ENCODE data around the gene ZFAND6. TPM values are rescaled to one million over a fixed set of nuclear protein-coding genes. Genes with fewer than 3 reads are reported as not detected.
A peak's percentile ranks its signal among the peaks of the same experiment; 100 is the strongest.
"Not testable (repeated sequence)": the region's sequence is repeated elsewhere in the genome, so short reads cannot be mapped to it uniquely, and the experiment has no call there.

Gene ZFAND6
- 40.4 and 43.5 TPM in 2 replicates for total RNA-seq

DNA sequence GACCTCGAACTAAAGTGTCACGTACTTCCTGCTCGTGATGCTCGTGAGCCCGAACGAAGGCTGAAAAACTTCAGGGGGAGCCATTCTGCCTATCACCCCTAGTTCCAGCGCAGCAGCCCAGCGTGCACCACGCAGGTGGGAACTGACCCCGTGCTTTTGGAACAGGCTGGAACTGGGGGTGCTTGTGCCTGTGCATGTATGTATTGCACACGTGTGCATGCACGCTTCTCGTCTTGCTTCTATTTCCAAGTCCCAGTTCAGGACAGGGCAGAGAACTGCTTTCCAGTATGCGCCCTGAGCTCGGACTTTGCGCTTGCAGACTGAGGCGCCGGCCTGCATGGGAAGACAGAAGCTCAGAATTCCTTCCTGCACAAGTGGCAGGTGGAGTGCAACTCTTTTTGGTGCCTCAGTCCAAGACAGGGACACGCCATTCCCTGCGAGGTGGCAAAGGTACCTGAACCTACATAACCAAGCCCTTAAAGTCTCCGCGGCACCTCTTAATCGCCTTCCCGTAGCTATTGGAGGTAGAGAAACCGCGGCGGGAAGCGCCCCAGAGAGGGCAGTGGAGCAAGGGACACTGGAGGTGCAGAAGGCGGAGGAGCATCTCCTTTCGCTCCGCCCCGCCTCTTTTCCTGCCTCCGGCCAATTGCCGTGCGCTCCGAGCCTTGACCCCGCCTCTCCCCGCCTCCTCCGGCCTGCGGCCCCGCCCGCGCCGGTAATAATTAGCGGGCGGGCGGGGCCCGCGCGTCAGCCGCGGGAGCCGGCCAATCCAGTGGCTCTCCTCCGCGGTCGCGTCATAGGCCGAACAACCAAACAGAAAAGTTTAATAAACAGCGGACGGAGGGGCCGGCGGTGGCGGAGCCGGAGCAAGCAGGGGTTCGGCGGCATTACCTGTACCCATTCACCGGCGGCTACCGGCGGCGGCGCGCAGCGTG is at the start of gene ZFAND6:
TSS of gene ZFAND6 (plus strand) at position 826 of the 935 bp plus-strand sequence. CDS start 60,669 bp downstream, outside the sequence.
- Mint-ChIP-seq H3K36me3 (ENCODE audit: low read depth) (no peaks in the 10 kb centered on the region), H3K4me1 (peaks cover 32% of the 10 kb centered on the region), H3K9me3 (no peaks in the 10 kb centered on the region), H3K27ac (peak within 1 kb of the TSS; percentile 95), H3K4me3 (peak within 1 kb of the TSS; percentile 96), H3K27me3 (no peaks in the 10 kb centered on the region)
- peak; percentile 99 for DNase-seq
- intact Hi-C loops (cut with micrococcal nuclease): loop anchor here (1.0 to 2.0 kb wide), 7 partner anchors 26 to 163 kb away; partner anchors contain the start of genes BCL2A1 and FAH

DNA sequence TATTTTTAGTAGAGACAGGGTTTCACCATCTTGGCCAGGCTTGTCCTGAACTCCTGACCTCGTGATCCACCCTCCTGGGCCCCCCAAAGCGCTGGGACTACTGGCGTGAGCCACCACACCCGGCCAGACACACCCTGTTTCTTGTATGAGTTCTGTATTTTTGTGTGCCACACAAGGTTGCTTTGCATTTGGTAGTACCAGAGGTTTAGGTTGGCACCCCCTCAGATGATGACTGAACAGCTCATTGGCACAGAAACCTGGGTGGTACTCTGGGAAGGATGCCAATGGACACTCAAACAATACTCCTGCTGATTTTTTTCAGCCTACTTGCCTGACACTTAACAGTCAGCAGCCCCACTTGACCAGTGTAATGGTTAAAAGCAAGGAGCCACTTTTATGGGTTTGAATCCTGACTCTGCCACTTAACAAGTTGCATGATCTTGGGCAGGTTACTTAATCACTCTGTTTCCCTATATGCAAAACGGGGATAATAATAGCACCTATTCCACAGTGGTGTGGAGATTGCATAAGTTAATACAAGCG is 49.3 kb upstream of the ZFAND6 start:
- no peak overlapping the region for H3K4me3 Mint-ChIP-seq
- no peaks in the 10 kb centered on the region for H3K36me3 Mint-ChIP-seq (ENCODE audit: low read depth)
- H3K27me3 Mint-ChIP-seq: no peaks in the 10 kb centered on the region
- H3K27ac Mint-ChIP-seq: no peak overlapping the region
- peaks cover 3% of the 10 kb centered on the region for H3K4me1 Mint-ChIP-seq
- intact Hi-C loops (cut with micrococcal nuclease): loop anchor here (2.0 kb wide), 1 partner anchor 49 kb away; the partner anchor contains the start of gene ZFAND6
- H3K9me3 Mint-ChIP-seq: peaks cover 6% of the 10 kb centered on the region
- no peak for DNase-seq

DNA sequence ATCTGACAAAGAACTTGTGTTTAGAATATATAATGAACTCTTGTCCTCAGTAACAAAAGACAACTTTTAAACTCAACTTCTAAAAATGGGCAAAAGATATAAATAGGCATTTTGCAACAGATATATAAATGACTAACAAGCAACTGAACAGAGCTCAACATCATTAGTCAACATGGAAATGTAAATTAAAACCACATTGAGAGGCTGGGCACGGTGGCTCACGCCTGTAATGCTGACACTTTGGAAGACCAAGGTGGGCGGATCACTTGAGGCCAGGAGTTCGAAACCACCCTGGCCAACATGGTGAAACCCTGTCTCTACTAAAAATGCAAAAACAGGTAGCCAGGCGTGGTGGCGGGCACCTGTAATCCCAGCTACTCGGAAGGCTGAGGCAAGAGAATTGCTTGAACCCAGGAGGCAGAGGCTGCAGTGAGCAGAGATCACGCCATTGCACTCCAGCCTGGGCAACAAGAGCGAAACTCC is 48.4 kb upstream of the ZFAND6 start:
- H3K4me1 Mint-ChIP-seq; H3K27me3 Mint-ChIP-seq; H3K9me3 Mint-ChIP-seq; DNase-seq; H3K36me3 Mint-ChIP-seq (ENCODE audit: low read depth); H3K4me3 Mint-ChIP-seq: not testable (repeated sequence)
- peak overlapping the region; percentile 14 for H3K27ac Mint-ChIP-seq
- intact Hi-C loops (cut with micrococcal nuclease): loop anchor here (2.0 kb wide), 1 partner anchor 48 kb away; the partner anchor contains the start of gene ZFAND6

DNA sequence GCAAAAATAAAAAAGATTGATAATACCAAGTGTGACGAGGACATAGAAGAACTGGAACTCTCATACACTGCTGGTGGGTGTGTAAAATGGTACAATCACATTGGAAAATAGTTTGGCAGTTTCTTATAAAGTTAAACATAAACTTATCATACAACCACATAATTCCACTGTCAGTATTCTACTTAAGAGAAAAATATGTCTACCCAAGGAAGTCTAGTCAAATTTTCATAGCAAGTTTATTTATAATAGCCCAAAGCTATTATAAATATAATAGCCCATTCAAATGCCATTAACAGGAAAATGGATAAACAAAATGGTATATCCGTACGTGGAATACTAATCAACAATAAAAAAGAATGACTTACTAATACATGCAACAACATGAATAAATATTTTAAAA is 47.9 kb upstream of the ZFAND6 start:
- no peaks in the 10 kb centered on the region for H3K27me3 Mint-ChIP-seq
- H3K4me3 Mint-ChIP-seq: no peak overlapping the region
- intact Hi-C loops (cut with micrococcal nuclease): loop anchor here (2.0 kb wide), 1 partner anchor 47 kb away; the partner anchor contains the start of gene ZFAND6
- no peak for DNase-seq
- no peak overlapping the region for H3K27ac Mint-ChIP-seq
- H3K36me3 Mint-ChIP-seq (ENCODE audit: low read depth): no peaks in the 10 kb centered on the region
- peaks cover 6% of the 10 kb centered on the region for H3K9me3 Mint-ChIP-seq
- peaks cover 3% of the 10 kb centered on the region for H3K4me1 Mint-ChIP-seq

DNA sequence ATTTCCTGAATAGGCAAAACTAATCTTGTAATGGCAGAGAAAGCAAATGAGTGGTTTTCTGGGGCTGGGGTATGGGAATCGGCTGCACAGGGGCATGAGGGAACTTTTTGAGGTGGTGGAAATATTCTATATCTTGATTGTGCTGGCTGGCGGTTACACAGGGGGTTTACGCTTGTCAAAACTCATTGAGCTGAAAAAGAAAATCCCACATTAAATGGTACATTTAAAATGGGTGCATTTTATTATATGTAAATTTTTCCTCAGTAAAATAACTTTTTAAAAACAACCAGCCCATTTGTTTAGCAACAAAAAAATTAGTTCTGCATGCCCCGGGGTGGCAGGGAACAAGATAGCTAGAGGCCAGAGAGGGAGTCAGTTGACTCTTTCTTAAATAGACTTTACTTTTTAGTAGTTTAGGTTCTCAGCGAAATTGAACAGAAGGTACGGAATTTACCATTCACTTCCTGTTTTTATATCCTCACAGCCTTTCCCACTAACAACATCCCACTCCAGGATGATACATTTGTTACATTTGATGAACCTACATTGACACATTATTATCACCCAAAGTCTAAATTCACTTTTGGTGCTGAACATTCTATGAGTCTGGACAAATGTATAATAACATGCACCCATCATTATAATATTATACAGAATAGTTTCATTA is 47.3 kb upstream of the ZFAND6 start:
- no peak for DNase-seq
- Mint-ChIP-seq H3K27ac (no peak overlapping the region), H3K36me3 (ENCODE audit: low read depth) (no peaks in the 10 kb centered on the region), H3K9me3 (peaks cover 6% of the 10 kb centered on the region), H3K4me1 (peaks cover 3% of the 10 kb centered on the region), H3K4me3 (no peak overlapping the region), H3K27me3 (no peaks in the 10 kb centered on the region)
- intact Hi-C loops (cut with micrococcal nuclease): no loop called here

DNA sequence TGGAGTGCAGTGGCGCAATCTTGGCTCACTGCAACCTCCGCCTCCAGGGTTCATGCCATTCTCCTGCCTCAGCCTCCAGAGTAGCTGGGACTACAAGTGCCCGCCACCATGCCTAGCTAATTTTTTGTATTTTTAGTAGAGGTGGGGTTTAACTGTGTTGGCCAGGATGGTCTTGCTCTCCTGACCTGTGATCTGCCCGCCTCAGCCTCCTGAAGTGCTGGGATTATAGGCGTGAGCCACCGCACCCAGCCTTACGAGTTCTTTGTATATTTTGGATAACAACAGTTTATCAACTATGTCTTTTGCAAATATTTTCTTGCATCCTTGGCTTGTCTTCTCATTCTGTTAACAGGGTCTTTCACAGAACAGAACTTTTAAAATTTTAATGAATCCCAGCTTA is 45.3 kb upstream of the ZFAND6 start:
- intact Hi-C loops (cut with micrococcal nuclease); H3K4me1 Mint-ChIP-seq: not testable (repeated sequence)

DNA sequence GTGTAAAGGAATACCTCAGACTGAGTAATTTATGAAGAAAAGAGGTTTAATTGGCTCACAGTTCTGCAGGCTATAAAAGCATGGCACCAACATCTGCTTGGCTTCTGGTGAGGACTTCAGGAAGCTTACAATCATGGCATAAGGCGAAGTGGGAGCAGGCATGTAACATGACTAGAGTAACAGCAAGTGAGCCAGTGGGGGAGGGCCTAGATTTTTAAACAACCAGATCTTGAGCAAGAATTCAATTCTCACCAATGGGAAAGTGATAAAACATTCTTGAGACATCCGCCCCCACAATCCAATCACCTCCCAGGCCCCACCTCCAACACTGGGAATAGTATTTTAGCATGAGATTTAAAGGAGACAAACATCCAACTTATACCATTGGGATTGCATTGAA is 44.3 kb upstream of the ZFAND6 start:
- DNase-seq: no peak
- H3K36me3 Mint-ChIP-seq (ENCODE audit: low read depth): no peaks in the 10 kb centered on the region
- no peak overlapping the region for H3K4me3 Mint-ChIP-seq
- H3K4me1 Mint-ChIP-seq: peaks cover 3% of the 10 kb centered on the region
- no peaks in the 10 kb centered on the region for H3K27me3 Mint-ChIP-seq
- H3K27ac Mint-ChIP-seq: no peak overlapping the region
- H3K9me3 Mint-ChIP-seq: peaks cover 6% of the 10 kb centered on the region
- intact Hi-C loops (cut with micrococcal nuclease): no loop called here

More for the DNA sequence above, 45.3 kb upstream of the ZFAND6 start:
- not testable (repeated sequence) for H3K4me3 Mint-ChIP-seq; H3K9me3 Mint-ChIP-seq; H3K27me3 Mint-ChIP-seq; H3K36me3 Mint-ChIP-seq (ENCODE audit: low read depth); H3K27ac Mint-ChIP-seq; DNase-seq

DNA sequence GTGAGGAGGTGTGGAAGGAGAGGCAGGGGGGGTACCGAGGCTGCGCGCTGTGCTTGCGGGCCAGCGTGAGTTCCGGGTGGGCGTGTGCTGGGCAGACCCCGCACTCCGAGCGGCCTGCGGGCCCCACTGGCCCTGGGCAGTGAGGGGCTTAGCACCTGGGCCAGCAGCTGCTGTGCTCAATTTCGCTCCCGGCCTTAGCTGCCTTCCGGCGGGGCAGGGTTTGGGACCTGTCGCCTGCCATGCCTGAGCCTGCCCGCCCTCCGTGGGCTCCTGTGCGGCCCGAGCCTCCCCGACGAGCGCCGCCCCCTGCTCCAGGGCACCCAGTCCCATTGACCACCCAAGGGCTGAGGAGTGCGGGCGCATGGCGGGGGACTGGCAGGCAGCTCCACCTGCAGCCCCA is 43.0 kb upstream of the ZFAND6 start:
- H3K4me1 Mint-ChIP-seq; H3K9me3 Mint-ChIP-seq; H3K4me3 Mint-ChIP-seq; intact Hi-C loops (cut with micrococcal nuclease); H3K36me3 Mint-ChIP-seq (ENCODE audit: low read depth); H3K27me3 Mint-ChIP-seq; DNase-seq; H3K27ac Mint-ChIP-seq: not testable (repeated sequence)

DNA sequence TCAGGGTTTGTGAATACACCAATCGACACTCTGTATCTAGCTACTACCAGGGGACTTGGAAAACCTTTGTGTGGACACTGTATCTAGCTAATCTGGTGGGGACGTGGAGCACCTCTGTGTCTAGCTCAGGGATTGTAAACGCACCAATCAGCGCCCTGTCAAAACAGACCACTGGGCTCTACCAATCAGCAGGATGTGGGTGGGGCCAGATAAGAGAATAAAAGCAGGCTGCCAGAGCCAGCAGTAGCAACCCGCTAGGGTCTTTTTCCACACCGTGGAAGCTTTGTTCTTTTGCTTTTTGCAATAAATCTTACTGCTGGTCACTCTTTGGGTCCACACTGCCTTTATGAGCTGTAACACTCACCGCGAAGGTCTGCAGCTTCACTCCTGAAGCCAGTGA is 42.3 kb upstream of the ZFAND6 start:
- H3K27me3 Mint-ChIP-seq; H3K4me1 Mint-ChIP-seq; H3K36me3 Mint-ChIP-seq (ENCODE audit: low read depth); H3K27ac Mint-ChIP-seq; H3K4me3 Mint-ChIP-seq; DNase-seq; intact Hi-C loops (cut with micrococcal nuclease); H3K9me3 Mint-ChIP-seq: not testable (repeated sequence)

DNA sequence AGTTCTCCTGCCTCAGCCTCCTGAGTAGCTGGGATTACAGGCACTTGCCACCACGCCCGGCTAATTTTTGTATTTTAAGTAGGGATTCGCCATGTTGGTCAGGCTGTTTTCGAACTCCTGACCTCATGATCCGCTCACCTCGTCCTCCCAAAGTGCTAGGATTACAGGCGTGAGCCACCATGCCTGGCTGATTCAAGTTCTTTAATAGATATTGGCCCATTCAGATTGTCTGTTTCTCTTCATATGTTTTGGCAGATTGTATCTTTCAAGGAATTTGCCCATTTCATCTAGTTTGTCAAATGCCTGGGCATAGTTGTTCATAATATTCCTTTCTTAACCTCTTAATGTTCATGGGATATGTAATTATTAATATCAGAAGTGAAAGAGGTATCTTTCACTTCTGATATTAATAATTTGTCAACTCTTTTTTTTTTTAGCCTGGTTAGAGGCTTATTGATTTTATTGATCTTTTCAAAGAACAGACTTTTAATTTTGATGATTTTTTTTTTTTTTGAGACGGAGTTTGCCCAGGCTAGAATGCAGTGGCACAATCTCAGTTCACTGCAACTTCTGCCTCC is 40.2 kb upstream of the ZFAND6 start:
- Mint-ChIP-seq H3K36me3 (ENCODE audit: low read depth) (no peaks in the 10 kb centered on the region), H3K4me1 (peaks cover 9% of the 10 kb centered on the region), H3K27ac (no peak overlapping the region), H3K4me3 (no peak overlapping the region), H3K9me3 (peaks cover 10% of the 10 kb centered on the region), H3K27me3 (no peaks in the 10 kb centered on the region)
- intact Hi-C loops (cut with micrococcal nuclease): no loop called here
- no peak for DNase-seq

DNA sequence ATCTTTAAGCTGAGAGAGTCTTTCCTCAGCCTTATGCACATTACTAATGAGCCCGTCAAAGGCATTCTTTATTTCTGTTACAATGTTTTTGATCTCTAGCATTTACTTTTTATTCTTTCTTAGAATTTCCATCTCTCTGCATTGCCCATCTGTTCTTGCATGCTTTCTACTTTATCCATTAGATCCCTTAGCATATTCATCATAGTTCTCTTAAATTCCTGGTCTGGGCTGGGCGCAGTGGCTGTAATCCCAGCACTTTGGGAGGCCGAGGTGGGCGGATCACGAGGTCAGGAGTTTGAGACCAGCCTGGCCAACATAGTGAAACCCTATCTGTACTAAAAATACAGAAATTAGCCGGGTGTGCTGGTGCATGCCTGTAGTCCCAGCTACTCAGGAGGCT is 39.3 kb upstream of the ZFAND6 start:
- H3K4me1 Mint-ChIP-seq: not testable (repeated sequence)

DNA sequence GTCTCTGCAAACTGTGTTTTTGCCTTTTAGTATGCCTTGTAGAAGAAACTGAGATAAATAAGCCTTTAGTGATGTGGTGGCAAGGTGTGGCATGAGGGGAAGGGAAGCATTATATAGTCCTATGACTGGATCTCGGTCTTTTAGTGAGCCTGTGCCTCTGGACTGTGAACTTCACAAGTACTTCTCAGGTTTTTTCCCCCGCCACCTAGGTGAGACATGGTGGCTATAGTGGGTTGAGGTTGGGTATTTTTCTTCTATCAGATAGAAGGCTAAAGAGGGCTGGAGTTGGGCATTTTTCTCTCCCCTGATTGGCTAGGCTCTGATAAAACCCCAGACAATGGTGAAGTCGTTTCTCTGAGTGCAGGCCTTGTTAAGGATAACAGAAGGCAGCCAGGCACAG is 38.7 kb upstream of the ZFAND6 start:
- H3K36me3 Mint-ChIP-seq (ENCODE audit: low read depth): no peaks in the 10 kb centered on the region
- H3K4me1 Mint-ChIP-seq: peaks cover 9% of the 10 kb centered on the region
- no peak overlapping the region for H3K27ac Mint-ChIP-seq
- intact Hi-C loops (cut with micrococcal nuclease): loop anchor here (1.0 kb wide), 1 partner anchor 12 kb away; no protein-coding TSS in a partner anchor
- no peaks in the 10 kb centered on the region for H3K27me3 Mint-ChIP-seq
- H3K4me3 Mint-ChIP-seq: no peak overlapping the region
- no peak for DNase-seq
- peaks cover 5% of the 10 kb centered on the region for H3K9me3 Mint-ChIP-seq

More for the DNA sequence above, 39.3 kb upstream of the ZFAND6 start:
- H3K9me3 Mint-ChIP-seq; DNase-seq; H3K27ac Mint-ChIP-seq; intact Hi-C loops (cut with micrococcal nuclease); H3K36me3 Mint-ChIP-seq (ENCODE audit: low read depth); H3K27me3 Mint-ChIP-seq; H3K4me3 Mint-ChIP-seq: not testable (repeated sequence)

DNA sequence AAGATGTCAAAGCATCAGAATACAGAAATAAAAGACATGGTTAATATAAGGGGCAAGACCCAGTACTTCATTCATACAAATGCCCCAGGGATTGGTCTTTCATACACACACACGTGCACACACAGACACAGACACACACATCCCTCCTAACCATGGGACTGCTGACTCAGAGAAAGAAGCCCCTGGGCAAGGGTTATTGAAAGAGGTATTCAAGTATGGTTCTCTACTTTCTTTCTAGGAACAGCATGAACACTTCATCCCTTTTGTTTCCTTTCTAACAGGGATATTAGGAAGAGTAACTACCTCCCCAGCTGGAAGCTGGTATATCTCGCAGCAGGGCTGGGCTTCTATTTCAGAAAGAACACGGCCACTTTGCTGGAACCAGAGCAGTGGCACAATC is 33.2 kb upstream of the ZFAND6 start:
- Mint-ChIP-seq H3K9me3 (peaks cover 11% of the 10 kb centered on the region), H3K4me3 (no peak overlapping the region), H3K27me3 (no peaks in the 10 kb centered on the region), H3K27ac (peak overlapping the region; percentile 30), H3K4me1 (peaks cover 19% of the 10 kb centered on the region), H3K36me3 (ENCODE audit: low read depth) (no peaks in the 10 kb centered on the region)
- intact Hi-C loops (cut with micrococcal nuclease): no loop called here
- no peak for DNase-seq
